Iris pigment epithelial cell (primary cell): ENCODE measurements around the gene H3-3A.
A peak's percentile ranks its signal among the peaks of the same experiment; 100 is the strongest.

Source experiments
- DNase-seq: peaks from one replicate; pipeline ENCODE4 v3.0.0-alpha.2; 2011; ENCODE audit warnings: low read depth

H3-3A gene

GRCh38 chr1:226054519-226055327, 7.8 kb upstream of the H3-3A start:
- peak; percentile 47 for DNase-seq

DNA sequence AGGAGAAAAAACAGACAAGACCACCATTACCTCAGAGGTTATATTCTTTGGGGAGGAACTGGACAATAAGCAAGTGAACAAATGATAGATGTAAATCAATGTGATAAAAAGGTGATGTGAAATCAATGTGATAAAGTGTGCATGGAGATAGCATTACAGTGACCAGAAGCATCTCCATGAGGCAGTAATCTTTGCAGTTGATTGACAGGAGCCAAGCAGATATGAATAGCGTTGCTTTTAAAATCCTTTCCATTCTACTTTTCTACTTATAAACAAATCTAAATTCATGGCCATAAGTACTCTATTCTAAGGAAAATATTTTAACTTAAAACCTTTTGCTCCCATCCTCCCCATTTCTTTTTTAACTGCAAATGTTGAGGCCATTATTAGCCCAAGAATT, 2.8 kb upstream of the H3-3A start:
- DNase-seq = no peak

GRCh38 chr1:226060427-226060826, 2.1 kb upstream of the H3-3A start:
- no peak for DNase-seq

DNA sequence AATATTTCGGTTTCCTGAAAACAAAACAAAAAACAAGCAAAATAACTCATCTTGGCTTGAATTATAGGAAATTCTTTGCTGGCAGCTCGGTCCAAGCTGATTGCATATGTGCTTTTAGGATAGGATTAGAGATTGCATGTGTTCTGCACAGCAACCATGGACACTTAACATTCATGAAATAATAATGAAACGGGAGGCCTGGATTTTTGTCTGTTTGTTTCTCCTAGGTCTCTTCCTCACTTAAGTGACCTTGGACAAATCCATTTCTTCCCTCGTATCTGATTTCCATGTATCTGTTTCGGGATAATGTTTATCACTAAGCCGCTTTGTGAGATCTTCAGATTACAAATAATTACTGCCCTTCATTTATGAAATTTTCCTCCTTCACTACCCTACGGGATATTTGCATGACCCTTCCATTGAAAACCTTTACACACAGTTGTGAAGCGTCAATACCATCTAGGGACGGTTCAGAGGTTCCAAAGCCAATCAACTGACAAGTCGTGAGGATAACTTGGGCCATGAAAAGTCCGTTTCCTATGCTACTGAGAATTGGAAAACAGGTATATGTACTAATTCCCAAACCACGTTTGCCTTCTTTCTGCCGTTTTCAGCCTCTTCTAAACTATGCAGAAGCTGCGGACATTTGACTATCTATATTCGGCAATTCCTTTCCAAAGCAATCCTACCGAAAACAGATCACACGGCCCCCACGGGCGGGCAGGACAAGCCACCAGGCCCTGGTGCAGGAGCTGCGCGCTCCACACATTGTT, 1.3 kb upstream of the H3-3A start:
- no peak for DNase-seq

GRCh38 chr1:226061841-226062557, 517 bp upstream of the H3-3A start:
- peak; percentile 67 for DNase-seq

- peak; percentile 40 for DNase-seq
Observed at GRCh38 chr1:226063224-226063976, 884 bp downstream of the H3-3A start.

GRCh38 chr1:226063977-226064815, 1.7 kb downstream of the H3-3A start:
- no peak for DNase-seq

- DNase-seq = peak; percentile 69
Observed at GRCh38 chr1:226064816-226065248, 2.3 kb downstream of the H3-3A start.

GRCh38 chr1:226066415-226067078, 4.0 kb downstream of the H3-3A start:
- DNase-seq = peak; percentile 36

DNA sequence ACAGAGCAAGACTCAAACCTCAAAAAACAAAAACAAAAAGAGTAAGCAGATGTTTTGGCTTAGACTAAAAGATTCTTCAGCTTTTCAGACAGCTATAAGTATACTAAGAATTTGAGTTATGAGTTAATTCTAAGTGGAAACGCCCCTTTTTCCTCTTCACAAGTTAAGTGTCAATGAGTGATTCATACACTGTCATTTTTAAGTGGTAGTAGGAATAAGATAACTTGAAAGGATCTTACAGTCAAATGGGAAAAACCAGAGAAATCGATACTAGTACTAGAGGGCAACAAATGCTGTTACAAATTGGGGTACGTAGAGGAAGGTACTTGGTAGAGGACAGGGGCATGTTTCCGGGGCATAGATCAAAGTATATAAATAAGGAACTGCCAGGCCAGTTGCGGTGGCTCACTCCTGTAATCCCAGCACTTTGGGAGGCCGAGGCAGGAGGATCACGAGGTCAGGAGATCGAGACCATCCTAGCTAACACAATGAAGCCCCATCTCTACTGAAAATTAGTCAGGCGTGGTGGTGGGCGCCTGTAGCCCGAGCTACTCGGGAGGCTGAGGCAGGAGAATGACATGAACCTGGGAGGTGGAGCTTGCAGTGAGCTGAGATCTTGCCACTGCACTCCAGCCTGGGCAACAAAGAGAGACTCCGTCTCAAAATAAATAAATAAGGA, 7.4 kb downstream of the H3-3A start:
- no peak for DNase-seq

DNA sequence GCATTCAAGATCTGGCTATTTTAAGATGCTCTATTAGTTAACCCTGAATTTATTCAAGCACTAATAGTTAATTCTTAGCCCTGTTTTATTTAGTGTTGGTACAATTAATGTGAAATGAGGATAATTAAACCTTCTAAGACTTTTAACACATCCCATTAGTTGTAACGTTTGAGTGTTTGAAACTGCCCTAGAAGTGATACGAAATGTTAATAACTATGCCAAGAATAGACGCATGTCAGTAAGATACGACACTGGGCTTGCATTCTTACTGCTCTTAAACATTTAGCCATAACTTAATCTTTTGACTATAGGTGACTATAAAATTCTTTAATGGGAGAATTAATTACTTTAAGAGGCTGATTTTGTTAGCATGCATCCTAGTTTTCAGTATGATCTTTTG, 9.8 kb downstream of the H3-3A start:
- DNase-seq = no peak

GRCh38 chr1:226073184-226073950, 10.9 kb downstream of the H3-3A start:
- no peak for DNase-seq

GRCh38 chr1:226074046-226074445, 11.5 kb downstream of the H3-3A start:
- DNase-seq = no peak

GRCh38 chr1:226076378-226076777, 13.9 kb downstream of the H3-3A start:
- no peak for DNase-seq

- no peak for DNase-seq
Observed at GRCh38 chr1:226078374-226078773, 15.9 kb downstream of the H3-3A start.

- DNase-seq = no peak
Observed at GRCh38 chr1:226082587-226082917, 20.0 kb downstream of the H3-3A start.

DNA sequence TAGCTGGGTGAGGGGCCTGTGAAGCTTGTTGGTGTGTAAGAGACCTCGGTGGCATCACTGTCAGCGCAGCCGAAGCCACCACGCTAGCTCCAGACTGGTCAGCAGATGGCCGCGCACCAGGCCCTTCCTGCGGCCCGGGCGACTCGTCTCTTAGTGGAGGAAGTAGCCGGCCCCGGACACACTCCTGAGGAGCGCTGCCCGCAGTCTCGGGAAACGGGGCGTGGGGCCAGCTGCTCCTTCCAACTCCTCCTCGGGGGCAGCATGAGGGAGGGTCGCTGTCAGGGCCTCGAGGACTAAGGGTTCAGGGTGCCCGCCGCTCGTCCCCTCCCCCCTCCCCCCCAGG, 20.4 kb downstream of the H3-3A start:
- DNase-seq = peak; percentile 46

- peak; percentile 69 for DNase-seq
Observed at GRCh38 chr1:226083302-226084101, 21.0 kb downstream of the H3-3A start.
